ENCODE data around the gene CDK9. TPM values are rescaled to one million over a fixed set of nuclear protein-coding genes. Genes with fewer than 3 reads are reported as not detected.

The CDK9 gene
- total and polyA plus RNA-seq, 2 experiments from 2014 or later: 139 to 162 TPM

DNA sequence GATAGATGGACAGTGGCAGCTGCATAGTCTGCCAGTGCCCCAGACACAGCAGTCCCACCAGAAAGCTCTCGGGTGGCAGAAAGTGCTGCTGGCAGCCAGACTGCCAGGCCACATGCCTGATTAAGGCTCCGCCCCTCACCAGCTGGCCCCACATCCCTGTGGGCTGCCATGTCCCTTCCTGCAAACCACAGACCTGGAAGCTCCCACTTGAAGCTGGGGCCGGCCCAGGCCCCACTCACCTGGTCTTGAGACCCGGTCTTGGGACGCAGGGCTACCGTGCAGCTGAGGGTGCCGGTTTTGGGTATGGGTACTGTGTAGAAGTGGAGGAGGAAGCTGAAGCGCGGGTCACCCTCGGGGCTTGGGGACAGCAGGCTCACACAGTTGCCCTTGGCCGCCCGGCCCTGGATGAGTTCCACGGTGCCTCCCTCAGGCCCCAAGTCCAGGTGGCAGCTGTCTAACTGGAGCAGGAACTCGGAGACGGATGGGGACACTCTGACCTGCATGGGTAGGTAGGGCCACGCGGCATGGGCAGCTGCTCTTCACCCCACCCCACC, 32.1 kb downstream of the CDK9 start:
- H3K36me3 ChIP-seq: peaks cover 12% of the 10 kb centered on the region
- no peak overlapping the region for H3K4me3 ChIP-seq
- no peaks in the 10 kb centered on the region for H3K4me1 ChIP-seq (ENCODE audit: low read depth)
- TF ChIP-seq, protein P1, sequence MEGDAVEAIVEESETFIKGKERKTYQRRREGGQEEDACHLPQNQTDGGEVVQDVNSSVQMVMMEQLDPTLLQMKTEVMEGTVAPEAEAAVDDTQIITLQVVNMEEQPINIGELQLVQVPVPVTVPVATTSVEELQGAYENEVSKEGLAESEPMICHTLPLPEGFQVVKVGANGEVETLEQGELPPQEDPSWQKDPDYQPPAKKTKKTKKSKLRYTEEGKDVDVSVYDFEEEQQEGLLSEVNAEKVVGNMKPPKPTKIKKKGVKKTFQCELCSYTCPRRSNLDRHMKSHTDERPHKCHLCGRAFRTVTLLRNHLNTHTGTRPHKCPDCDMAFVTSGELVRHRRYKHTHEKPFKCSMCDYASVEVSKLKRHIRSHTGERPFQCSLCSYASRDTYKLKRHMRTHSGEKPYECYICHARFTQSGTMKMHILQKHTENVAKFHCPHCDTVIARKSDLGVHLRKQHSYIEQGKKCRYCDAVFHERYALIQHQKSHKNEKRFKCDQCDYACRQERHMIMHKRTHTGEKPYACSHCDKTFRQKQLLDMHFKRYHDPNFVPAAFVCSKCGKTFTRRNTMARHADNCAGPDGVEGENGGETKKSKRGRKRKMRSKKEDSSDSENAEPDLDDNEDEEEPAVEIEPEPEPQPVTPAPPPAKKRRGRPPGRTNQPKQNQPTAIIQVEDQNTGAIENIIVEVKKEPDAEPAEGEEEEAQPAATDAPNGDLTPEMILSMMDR (IDR thresholded peaks at IDR 0.05; ENCODE audit: low read depth, low read length): no peak
- no peaks in the 10 kb centered on the region for H3K9me3 ChIP-seq (ENCODE audit: low read depth)
- DNase-seq (ENCODE audit: low read depth in 1 of 2, low spot score in 1 of 2): no peak
- H3K27me3 ChIP-seq: no peaks in the 10 kb centered on the region
- peak overlapping the region; percentile 57 for H3K27ac ChIP-seq

DNA sequence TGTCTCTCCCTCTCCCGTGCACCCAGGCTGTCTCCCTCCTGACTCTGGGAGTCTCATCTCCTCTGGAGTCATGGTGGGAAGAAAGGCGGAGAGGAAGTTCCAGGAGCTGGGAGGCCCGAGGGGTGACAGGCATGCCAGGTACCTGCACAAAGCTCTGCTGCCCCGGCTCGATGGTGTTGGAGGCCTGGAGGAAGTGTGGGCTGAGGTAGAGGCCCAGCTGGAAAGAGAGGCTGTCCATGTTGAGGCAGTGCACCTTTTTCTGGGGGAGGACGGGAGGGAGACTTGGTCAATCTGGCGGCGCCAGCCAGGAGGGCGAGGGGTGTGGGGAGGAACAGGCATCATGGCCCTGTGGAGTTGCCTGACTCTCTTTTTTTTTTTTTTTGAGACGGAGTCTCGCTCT, 32.7 kb downstream of the CDK9 start:
- H3K4me3 ChIP-seq: no peak overlapping the region
- no peaks in the 10 kb centered on the region for H3K9me3 ChIP-seq (ENCODE audit: low read depth)
- H3K27ac ChIP-seq: peak overlapping the region; percentile 57
- TF ChIP-seq, protein P1 (IDR thresholded peaks at IDR 0.05; ENCODE audit: low read depth, low read length): no peak
- no peaks in the 10 kb centered on the region for H3K27me3 ChIP-seq
- peaks cover 5% of the 10 kb centered on the region for H3K36me3 ChIP-seq
- H3K4me1 ChIP-seq (ENCODE audit: low read depth): no peaks in the 10 kb centered on the region
- DNase-seq (ENCODE audit: low read depth in 1 of 2, low spot score in 1 of 2): no peak

DNA sequence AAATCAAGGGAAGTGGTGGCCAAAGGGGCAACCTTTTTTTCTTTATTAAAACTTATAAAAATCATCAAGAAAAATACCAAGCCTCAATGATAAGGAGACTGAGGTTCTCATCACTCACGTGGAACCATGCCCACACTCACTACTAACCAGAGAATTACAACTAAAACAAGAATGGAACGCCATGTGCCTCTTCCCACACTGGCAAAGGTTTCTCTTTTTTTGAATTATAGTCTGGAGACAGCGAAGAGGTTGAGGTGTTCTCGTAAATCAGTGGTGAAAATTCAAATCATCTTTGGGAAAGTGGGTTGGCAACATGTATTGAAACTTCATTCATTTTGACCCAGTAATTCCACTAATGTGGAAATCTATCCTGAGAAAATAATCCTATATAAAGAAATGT, 36.3 kb downstream of the CDK9 start:
- TF ChIP-seq, protein P1 (IDR thresholded peaks at IDR 0.05; ENCODE audit: low read depth, low read length): no peak
- Histone ChIP-seq H3K36me3 (no peaks in the 10 kb centered on the region), H3K27ac (no peak overlapping the region), H3K4me3 (no peak overlapping the region), H3K9me3 (ENCODE audit: low read depth) (no peaks in the 10 kb centered on the region), H3K27me3 (no peaks in the 10 kb centered on the region), H3K4me1 (ENCODE audit: low read depth) (peaks cover 7% of the 10 kb centered on the region)
- no peak for DNase-seq (ENCODE audit: low read depth in 1 of 2, low spot score in 1 of 2)

DNA sequence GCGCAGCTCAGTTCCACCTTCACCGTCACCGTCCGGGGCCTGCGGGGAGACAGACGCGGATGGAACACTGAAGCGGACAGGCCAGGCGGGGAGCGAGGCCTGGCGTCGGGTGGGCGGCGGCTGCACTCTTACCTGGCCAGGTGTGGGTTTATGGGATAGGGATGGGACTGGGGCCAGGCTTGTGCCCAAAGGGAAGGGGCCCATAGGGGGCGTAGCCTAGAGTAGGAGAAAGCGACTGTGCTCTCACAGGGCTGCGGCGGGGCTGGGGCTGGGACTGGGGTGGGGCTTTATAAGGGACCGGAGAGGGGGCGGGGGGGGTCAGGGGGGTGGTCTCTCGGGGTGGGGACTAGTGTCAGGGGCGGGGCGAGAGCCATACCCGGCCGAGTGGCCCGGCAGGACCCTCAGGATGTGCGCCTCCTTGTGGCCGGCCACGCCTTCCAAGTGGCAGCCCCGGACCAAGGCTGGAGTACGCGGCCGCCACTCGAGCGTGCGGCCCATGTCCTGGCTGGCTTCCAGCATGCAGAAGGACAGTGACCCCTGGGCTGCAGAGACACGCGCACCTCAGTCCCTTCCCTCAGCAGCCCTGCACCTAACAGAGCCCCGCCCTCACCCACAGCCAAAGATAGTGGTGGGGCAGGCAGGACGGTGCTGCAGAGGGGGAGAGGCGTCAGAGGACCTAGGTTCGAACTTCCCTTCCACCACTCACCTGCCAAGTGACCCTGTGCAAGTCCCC, 39.7 kb downstream of the CDK9 start:
- H3K27me3 ChIP-seq: no peaks in the 10 kb centered on the region
- peaks cover 16% of the 10 kb centered on the region for H3K4me1 ChIP-seq (ENCODE audit: low read depth)
- no peak overlapping the region for H3K4me3 ChIP-seq
- DNase-seq (ENCODE audit: low read depth in 1 of 2, low spot score in 1 of 2): peak in 1 of 2 donors; percentile 85
- no peaks in the 10 kb centered on the region for H3K36me3 ChIP-seq
- no peak overlapping the region for H3K27ac ChIP-seq
- H3K9me3 ChIP-seq (ENCODE audit: low read depth): no peaks in the 10 kb centered on the region
- TF ChIP-seq, protein P1 (IDR thresholded peaks at IDR 0.05; ENCODE audit: low read depth, low read length): peak; percentile 25

DNA sequence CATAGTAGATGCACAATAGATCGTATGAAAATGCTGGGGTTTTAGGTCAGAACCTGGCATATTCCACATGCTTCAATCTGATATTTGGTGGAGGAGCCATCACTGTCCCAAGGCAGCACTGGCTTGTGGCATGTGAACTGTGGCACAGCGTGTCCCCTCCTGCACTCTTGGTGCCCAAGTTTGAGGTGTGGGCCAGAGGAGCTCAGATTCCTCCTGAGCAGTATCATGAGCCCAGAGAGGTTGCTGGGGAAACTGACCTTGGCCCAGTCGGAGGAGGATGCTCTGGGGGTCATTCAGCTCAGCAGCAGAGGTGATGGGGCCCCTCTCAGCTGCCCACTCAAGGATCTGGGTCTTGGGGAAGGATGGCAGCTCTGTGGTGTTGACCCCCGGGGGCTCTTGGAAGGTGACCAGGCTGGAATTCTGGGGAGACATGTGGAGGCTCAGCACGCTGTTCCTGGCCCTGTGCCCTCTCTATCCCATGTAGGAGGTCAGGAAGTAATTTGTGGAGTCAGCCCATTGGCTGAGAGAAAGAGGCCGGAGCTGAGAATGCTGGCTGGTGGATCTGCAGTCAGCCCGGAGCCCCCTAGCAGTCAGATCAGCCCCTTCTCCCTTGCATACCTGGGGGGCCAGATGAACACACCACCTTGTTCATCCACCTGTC, 40.5 kb downstream of the CDK9 start:
- Histone ChIP-seq H3K27ac (no peak overlapping the region), H3K4me1 (ENCODE audit: low read depth) (peaks cover 16% of the 10 kb centered on the region), H3K9me3 (ENCODE audit: low read depth) (no peaks in the 10 kb centered on the region), H3K36me3 (no peaks in the 10 kb centered on the region), H3K4me3 (no peak overlapping the region), H3K27me3 (no peaks in the 10 kb centered on the region)
- DNase-seq (ENCODE audit: low read depth in 1 of 2, low spot score in 1 of 2): no peak
- TF ChIP-seq, protein P1 (IDR thresholded peaks at IDR 0.05; ENCODE audit: low read depth, low read length): no peak
